GM23338 (cell line): ENCODE results near the gene TNNT2.

ENCODE experiments used
- STAT1 ChIP-seq: IDR thresholded peaks from one replicate; pipeline ENCODE4 v1.6.1; 2016; ENCODE audit warnings: antibody characterized with exemption; ENCODE audit not compliant: unreplicated experiment
- TF ChIP-seq, protein P1 (sequence below), 2 experiments: fragments of 200-600 bp in 1 of 2; sonication (generic) in 1 of 2; conservative IDR thresholded peaks; 2 replicates each; pipeline versions ENCODE4 v1.5.1 to v1.6.1; 2016 to 2017; ENCODE audit warnings: antibody characterized with exemption in 2 of 2, low read depth in 2 of 2, mild to moderate bottlenecking in 2 of 2, moderate library complexity in 1 of 2
- TF ChIP-seq, protein P2 (sequence below): IDR thresholded peaks from 2 replicates; pipeline ENCODE4 v1.6.1; 2016; ENCODE audit warnings: antibody characterized with exemption

DNA sequence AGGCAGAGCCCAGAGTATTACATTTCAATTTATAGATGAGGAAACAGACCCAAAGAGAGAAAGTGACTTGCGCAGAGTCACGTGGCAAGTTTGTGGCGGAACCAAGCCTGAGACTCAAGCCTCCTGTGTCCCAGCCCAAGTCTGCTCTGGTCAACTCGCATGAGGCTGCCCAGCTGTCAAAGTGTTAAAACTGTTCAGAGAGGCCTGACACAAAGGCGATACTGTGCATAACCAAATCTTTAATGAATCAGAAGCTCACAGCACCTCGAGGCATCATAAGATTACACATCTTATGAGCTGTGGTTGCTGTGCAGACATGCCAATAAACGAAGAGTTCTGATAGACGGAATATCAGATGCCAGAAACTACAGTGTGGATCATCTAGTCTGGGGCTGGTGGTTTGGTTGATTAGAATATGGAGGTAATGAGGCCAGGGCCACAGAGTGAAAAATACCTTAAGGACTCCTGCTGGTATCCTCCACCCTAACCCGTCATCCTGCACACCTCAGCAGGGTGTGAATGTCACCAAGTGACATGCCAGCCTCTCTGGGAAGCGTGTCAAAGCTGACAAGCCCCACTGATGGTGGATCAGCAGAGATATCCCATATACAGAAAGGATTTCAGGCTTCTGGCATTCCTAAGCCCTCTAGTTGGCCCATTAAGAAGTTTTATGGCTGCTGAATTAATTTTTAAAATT, 42.2 kb downstream of the TNNT2 start:
- TF ChIP-seq, protein P1, sequence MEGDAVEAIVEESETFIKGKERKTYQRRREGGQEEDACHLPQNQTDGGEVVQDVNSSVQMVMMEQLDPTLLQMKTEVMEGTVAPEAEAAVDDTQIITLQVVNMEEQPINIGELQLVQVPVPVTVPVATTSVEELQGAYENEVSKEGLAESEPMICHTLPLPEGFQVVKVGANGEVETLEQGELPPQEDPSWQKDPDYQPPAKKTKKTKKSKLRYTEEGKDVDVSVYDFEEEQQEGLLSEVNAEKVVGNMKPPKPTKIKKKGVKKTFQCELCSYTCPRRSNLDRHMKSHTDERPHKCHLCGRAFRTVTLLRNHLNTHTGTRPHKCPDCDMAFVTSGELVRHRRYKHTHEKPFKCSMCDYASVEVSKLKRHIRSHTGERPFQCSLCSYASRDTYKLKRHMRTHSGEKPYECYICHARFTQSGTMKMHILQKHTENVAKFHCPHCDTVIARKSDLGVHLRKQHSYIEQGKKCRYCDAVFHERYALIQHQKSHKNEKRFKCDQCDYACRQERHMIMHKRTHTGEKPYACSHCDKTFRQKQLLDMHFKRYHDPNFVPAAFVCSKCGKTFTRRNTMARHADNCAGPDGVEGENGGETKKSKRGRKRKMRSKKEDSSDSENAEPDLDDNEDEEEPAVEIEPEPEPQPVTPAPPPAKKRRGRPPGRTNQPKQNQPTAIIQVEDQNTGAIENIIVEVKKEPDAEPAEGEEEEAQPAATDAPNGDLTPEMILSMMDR (conservative IDR thresholded peaks at IDR 0.05; ENCODE audit: low read depth in 2 of 2) = no peak
- TF ChIP-seq, protein P2, sequence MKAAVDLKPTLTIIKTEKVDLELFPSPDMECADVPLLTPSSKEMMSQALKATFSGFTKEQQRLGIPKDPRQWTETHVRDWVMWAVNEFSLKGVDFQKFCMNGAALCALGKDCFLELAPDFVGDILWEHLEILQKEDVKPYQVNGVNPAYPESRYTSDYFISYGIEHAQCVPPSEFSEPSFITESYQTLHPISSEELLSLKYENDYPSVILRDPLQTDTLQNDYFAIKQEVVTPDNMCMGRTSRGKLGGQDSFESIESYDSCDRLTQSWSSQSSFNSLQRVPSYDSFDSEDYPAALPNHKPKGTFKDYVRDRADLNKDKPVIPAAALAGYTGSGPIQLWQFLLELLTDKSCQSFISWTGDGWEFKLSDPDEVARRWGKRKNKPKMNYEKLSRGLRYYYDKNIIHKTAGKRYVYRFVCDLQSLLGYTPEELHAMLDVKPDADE = no peak
- no peak for TF ChIP-seq STAT1
